GM10248 (cell line): ENCODE measurements around the gene MAP2.

Experiments
- CTCF ChIA-PET: fragments of 300-600 bp; sonication (Branson Sonifier 250); formaldehyde crosslinking; extraction: SDS; loops from one replicate; lab custom pipeline; 2021; ENCODE audit warnings: antibody characterized with exemption; lab: Yijun Ruan, JAX
- POLR2A ChIA-PET: fragments of 350-650 bp; sonication (Branson Sonifier 250); formaldehyde crosslinking; extraction: SDS; loops from one replicate; lab custom pipeline; 2020; ENCODE audit warnings: antibody characterized with exemption; lab: Yijun Ruan, JAX
- DNase-seq: peaks from one replicate; pipeline ENCODE4 v3.0.0; 2012; ENCODE audit errors: extremely low spot score
- TF ChIP-seq, protein P1 (sequence below): IDR thresholded peaks from 2 replicates; pipeline ENCODE4 v1.5.1; 2012; ENCODE audit warnings: mild to moderate bottlenecking, low read depth; ENCODE audit errors: extremely low read depth, missing control alignments, control extremely low read depth

Gene MAP2

DNA sequence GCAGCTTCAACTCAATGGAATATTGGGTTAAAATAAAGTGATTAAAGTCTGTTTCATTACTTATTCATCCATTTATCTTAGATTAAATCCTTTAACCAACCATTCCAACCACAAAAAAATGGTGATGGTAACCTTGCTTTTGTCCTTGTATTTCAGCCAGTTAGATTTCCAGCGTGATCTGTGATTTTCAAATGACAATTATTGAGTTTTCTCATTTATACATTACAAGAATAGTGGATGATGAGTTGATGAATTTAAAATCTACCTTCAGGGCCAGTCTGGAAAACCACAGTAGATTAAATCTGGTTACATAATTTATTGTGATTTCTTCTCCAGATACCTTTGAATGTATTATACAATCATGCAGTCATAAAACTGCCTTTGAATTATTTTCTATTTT lies 318.1 kb downstream of the MAP2 start:
- ChIA-PET CTCF (interaction anchor here (1.2 kb wide), 2 partner anchors 13 to 17 kb away, joined by 3 read pairs; no protein-coding TSS in a partner anchor), POLR2A (no interaction called here)
- no peak for DNase-seq
- TF ChIP-seq, protein P1, sequence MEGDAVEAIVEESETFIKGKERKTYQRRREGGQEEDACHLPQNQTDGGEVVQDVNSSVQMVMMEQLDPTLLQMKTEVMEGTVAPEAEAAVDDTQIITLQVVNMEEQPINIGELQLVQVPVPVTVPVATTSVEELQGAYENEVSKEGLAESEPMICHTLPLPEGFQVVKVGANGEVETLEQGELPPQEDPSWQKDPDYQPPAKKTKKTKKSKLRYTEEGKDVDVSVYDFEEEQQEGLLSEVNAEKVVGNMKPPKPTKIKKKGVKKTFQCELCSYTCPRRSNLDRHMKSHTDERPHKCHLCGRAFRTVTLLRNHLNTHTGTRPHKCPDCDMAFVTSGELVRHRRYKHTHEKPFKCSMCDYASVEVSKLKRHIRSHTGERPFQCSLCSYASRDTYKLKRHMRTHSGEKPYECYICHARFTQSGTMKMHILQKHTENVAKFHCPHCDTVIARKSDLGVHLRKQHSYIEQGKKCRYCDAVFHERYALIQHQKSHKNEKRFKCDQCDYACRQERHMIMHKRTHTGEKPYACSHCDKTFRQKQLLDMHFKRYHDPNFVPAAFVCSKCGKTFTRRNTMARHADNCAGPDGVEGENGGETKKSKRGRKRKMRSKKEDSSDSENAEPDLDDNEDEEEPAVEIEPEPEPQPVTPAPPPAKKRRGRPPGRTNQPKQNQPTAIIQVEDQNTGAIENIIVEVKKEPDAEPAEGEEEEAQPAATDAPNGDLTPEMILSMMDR, result no peak

DNA sequence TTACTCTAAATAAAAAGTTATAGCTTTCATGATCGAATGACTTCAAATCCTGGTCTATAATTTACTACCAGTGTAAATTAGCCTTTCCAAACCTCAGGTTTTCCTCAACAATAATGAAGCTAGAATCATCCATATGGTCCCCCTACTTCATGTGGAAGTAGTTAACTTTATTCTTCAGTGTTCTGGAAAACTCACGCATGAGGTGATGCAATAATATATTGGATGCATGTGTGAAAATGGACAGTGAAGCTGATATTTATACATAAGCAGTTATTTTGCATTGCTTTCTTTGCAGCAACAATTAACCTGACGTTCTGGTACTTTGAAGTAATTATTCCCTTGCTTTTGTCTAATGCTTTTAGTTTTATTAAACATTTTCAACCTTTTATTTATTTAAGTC lies 329.2 kb downstream of the MAP2 start:
- no peak for DNase-seq
- ChIA-PET CTCF (interaction anchor here (0.7 to 1.5 kb wide), 2 partner anchors 12 to 80 kb away, joined by 4 to 5 read pairs; no protein-coding TSS in a partner anchor), POLR2A (no interaction called here)
- TF ChIP-seq, protein P1, result no peak

DNA sequence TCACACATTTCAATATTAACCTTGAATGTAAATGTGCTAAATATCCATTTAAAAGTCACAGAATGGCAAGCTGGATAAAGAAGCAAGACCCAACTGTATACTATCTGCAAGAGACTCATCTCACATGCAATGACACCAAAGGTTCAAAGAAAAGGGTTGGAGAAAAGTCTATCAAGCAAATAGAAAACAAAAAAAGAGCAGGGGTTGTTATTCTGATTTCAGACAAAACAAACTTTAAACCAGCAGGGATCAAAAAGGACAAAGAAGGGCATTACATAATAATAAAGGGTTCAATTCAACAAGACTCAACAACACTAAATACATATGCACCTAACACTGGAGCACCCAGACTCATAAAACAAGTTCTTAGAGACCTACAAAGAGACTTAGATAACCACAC lies 333.3 kb downstream of the MAP2 start:
- ChIA-PET POLR2A (no interaction called here), CTCF (no interaction called here)
- no peak for DNase-seq
- TF ChIP-seq, protein P1, result no peak

DNA sequence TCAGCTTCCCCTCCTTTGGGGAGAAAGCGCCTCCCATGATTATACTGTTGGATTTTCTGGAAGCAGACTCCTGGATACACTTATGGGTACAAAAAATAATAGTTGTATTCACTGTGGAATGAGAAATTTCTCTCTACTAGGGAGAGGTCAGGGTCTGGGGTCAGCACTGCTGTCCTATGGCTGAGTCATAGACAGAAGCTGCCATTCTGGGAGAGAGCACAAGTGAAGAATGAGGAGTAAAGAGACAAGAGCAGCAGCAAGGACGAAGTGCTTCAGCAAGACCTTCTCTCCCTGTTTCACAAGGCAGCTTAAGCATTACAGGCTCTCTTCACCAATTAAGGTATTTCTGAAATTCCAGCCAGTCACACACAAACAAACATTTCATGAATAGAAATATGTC lies 337.7 kb downstream of the MAP2 start:
- DNase-seq, result no peak
- TF ChIP-seq, protein P1, result no peak
- POLR2A ChIA-PET, result no interaction called here
- CTCF ChIA-PET, result no interaction called here

DNA sequence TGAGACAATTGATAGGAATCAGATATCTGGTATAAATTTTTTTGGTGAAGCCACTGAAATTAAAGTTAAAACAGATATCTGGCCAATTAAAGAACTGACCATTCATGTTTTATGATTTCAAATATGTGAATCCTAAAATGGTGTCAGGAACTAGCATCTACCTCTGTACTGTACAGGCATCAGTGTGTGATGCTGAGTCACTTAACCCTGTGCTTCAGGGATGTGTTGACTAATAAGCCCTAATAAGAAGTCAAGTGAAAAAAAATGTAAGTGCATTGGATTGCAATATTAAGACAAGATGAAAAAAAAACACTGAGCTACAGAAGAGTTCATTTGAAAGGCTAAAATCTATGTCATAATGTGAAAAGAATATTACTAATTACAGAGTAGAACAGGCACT lies 338.7 kb downstream of the MAP2 start:
- CTCF ChIA-PET, result no interaction called here
- POLR2A ChIA-PET, result no interaction called here
- no peak for DNase-seq
- TF ChIP-seq, protein P1, result no peak

DNA sequence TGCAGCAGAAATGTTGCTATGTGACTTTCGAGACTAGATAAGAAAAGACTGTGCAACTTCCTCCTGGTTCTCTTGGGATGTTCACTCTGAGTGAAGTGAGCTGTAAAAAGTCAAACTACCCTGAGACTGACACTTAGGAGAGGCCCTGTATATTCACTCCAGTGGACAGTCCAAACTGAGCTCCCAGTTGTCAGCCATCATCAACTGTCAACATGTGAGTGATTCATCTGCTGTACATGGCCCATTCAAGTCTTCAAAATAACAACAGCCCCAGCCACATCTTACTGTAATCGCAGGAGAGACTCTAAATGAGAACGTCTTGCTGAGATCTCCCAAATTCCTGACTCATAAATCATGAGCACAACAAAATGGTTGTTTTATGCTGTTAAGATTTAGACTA lies 339.3 kb downstream of the MAP2 start:
- CTCF ChIA-PET, result interaction anchor here (2.0 kb wide), 1 partner anchor 8 kb away, joined by 4 read pairs; no protein-coding TSS in a partner anchor
- TF ChIP-seq, protein P1, result no peak
- POLR2A ChIA-PET, result no interaction called here
- no peak for DNase-seq
